ENCODE data around the gene ARRDC2. TPM values are rescaled to one million over a fixed set of nuclear protein-coding genes. Genes with fewer than 3 reads are reported as not detected.

Gene ARRDC2
- total and polyA plus RNA-seq, 12 donors = 2.5 to 54.3 (median 17.3) TPM

- Histone ChIP-seq H3K9me3 (replicated peaks in 1 of 3) (no peaks in the 10 kb centered on the region), H3K4me3 (no peak overlapping the region), H3K27ac (peak overlapping the region in 2 of 5 donors; percentile 45 to 76), H3K36me3 (replicated peaks in 1 of 2) (no peaks in the 10 kb centered on the region), H3K27me3 (no peaks in the 10 kb centered on the region), H3K4me1 (replicated peaks in 1 of 2) (peaks cover 4 to 29% of the 10 kb centered on the region in 2 donors)
- intact Hi-C loops (cut with DNase I) = no loop called here
- 51 to 65% (median 64%) methylated on average over 14 of the region's 14 CpGs for WGBS, 4 donors
- DNase-seq = peak in 6 of 7 donors; percentile 55 to 77 (median 74)
- TF ChIP-seq, protein P1, sequence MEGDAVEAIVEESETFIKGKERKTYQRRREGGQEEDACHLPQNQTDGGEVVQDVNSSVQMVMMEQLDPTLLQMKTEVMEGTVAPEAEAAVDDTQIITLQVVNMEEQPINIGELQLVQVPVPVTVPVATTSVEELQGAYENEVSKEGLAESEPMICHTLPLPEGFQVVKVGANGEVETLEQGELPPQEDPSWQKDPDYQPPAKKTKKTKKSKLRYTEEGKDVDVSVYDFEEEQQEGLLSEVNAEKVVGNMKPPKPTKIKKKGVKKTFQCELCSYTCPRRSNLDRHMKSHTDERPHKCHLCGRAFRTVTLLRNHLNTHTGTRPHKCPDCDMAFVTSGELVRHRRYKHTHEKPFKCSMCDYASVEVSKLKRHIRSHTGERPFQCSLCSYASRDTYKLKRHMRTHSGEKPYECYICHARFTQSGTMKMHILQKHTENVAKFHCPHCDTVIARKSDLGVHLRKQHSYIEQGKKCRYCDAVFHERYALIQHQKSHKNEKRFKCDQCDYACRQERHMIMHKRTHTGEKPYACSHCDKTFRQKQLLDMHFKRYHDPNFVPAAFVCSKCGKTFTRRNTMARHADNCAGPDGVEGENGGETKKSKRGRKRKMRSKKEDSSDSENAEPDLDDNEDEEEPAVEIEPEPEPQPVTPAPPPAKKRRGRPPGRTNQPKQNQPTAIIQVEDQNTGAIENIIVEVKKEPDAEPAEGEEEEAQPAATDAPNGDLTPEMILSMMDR (IDR thresholded peaks at IDR 0.05) = no peak
Measured at GRCh38 chr19:18046059-18046718, 38.2 kb downstream of the ARRDC2 start.

- peak overlapping the region in 4 of 5 donors; percentile 32 to 87 (median 68) for H3K27ac ChIP-seq
- no peak for TF ChIP-seq POLR2A (IDR thresholded peaks at IDR 0.05)
- TF ChIP-seq, protein P1 (IDR thresholded peaks at IDR 0.05) = no peak
- intact Hi-C loops (cut with DNase I) = no loop called here
- H3K4me3 ChIP-seq = no peak overlapping the region
- 41 to 68% (median 54%) methylated on average over 10 of the region's 10 CpGs for WGBS, 4 donors
- no peaks in the 10 kb centered on the region for H3K27me3 ChIP-seq
- peaks cover 10 to 34% of the 10 kb centered on the region in 2 donors for H3K4me1 ChIP-seq (replicated peaks in 1 of 2)
- H3K36me3 ChIP-seq (replicated peaks in 1 of 2) = no peaks in the 10 kb centered on the region
- H3K9me3 ChIP-seq (replicated peaks in 1 of 3) = no peaks in the 10 kb centered on the region
- peak; percentile 75 to 92 (median 83) for DNase-seq
Measured at GRCh38 chr19:18049385-18049784, 41.4 kb downstream of the ARRDC2 start.

- WGBS, 4 donors = 13 to 20% (median 15%) methylated on average over 4 to 31 of the region's 31 CpGs
- no peaks in the 10 kb centered on the region for H3K36me3 ChIP-seq (replicated peaks in 1 of 2)
- H3K4me3 ChIP-seq = peak overlapping the region in 2 of 4 donors; percentile 3 to 40
- no peaks in the 10 kb centered on the region for H3K27me3 ChIP-seq
- DNase-seq = peak in 1 of 7 donors; percentile 45
- TF ChIP-seq, protein P1 (IDR thresholded peaks at IDR 0.05) = no peak
- no peak for TF ChIP-seq POLR2A (IDR thresholded peaks at IDR 0.05)
- H3K4me1 ChIP-seq (replicated peaks in 1 of 2) = peaks cover 6 to 17% of the 10 kb centered on the region in 2 donors
- H3K27ac ChIP-seq = peak overlapping the region in 3 of 5 donors; percentile 37 to 59 (median 41)
- H3K9me3 ChIP-seq (replicated peaks in 1 of 3) = no peaks in the 10 kb centered on the region
- intact Hi-C loops (cut with DNase I) = no loop called here
Measured at GRCh38 chr19:18051887-18052286, 43.9 kb downstream of the ARRDC2 start.

GRCh38 chr19:18053576-18054219, 45.7 kb downstream of the ARRDC2 start:
- Histone ChIP-seq H3K36me3 (replicated peaks in 1 of 2) (no peaks in the 10 kb centered on the region), H3K9me3 (replicated peaks in 1 of 3) (no peaks in the 10 kb centered on the region), H3K27me3 (no peaks in the 10 kb centered on the region), H3K27ac (no peak overlapping the region), H3K4me1 (replicated peaks in 1 of 2) (peaks cover 13 to 28% of the 10 kb centered on the region in 2 donors), H3K4me3 (no peak overlapping the region)
- DNase-seq = no peak
- no peak for TF ChIP-seq POLR2A (IDR thresholded peaks at IDR 0.05)
- TF ChIP-seq, protein P1 (IDR thresholded peaks at IDR 0.05) = no peak
- WGBS, 4 donors = 66 to 72% (median 69%) methylated on average over 9 of the region's 9 CpGs
- intact Hi-C loops (cut with DNase I) = no loop called here

Data from adrenal gland (tissue), 12 donors.